Putamen (tissue), 1 donor: ENCODE results near the gene NRGN.

Experiments used
- DNase-seq: peaks from one replicate; pipeline ENCODE4 v3.0.0-alpha.2; 2016; ENCODE audit warnings: low spot score

Gene NRGN

GRCh38 chr11:124740277-124740882 is 638 bp downstream of the NRGN start:
- no peak for DNase-seq

DNA sequence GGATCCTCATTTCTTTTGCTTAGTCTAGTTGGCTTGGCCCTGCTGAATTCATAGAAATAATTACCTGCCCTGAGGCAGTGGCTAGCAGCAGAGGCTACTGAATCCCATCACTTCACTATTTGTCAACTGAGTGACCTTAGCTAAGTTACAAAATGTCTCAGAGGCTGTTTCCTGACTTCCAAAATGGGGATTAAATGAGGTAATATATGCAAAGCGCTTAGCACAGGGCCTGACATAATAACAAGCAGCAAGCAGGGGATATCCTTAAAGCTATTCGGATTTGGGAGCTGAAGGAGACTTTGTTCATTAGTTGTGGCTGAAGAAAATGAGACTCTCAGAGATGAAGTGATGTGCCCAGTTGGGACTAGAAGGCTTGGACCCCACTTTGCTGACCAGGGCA is 2.8 kb downstream of the NRGN start:
- no peak for DNase-seq

DNA sequence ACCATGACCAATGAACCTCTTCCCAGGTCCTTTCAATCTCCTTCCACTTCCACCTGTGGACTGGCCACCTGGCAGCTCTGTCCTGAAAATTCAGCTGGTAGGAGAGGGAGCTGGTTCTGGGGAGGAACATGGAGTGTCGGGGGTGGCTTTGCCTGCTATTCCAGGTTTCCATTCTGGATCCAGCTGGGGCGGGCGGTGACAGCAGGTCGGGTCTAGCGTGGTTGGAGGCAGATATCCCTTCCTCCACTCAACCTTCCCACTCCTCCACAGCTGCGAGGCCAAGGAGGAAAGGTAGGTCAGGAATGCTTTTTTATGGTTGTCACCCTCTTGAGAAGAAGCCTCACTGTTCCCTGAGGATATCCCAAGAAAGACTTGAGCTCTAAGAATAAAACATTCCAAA is 3.3 kb downstream of the NRGN start:
- no peak for DNase-seq

- no peak for DNase-seq
These were observed 5.6 kb downstream of the NRGN start for GRCh38 chr11:124745270-124745834.

DNA sequence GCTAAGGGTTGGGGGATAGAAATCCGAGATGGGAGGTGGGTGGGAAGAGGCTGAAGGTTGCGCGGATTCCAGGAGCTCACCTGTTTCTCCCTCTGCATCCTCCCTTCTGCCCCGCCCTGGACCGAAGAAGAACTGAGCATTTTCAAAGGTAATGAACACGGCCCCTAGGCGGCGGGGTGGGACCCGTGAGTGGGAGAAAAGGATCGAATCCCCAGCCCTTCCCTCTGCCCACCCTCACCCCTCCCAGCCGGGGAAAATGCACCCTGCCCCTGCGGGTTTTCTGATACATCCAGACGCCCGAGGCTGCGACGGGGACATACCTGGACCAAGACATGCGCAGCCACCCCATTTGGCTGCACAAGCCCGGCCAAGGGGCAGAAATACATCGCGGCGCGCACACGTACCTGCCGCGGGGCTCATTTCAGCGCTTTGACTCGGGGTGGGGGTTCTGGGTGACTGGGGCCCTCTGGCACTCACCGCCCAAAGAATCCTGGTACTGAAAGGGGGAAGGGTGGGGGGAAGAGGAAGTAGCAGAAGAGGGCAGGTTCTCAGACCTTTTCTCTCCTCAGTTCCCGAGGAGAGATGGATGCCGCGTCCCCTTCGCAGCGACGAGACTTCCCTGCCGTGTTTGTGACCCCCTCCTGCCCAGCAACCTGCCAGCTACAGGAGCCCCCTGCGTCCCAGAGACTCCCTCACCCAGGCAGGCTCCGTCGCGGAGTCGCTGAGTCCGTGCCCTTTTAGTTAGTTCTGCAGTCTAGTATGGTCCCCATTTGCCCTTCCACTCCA is 6.3 kb downstream of the NRGN start:
- no peak for DNase-seq

DNA sequence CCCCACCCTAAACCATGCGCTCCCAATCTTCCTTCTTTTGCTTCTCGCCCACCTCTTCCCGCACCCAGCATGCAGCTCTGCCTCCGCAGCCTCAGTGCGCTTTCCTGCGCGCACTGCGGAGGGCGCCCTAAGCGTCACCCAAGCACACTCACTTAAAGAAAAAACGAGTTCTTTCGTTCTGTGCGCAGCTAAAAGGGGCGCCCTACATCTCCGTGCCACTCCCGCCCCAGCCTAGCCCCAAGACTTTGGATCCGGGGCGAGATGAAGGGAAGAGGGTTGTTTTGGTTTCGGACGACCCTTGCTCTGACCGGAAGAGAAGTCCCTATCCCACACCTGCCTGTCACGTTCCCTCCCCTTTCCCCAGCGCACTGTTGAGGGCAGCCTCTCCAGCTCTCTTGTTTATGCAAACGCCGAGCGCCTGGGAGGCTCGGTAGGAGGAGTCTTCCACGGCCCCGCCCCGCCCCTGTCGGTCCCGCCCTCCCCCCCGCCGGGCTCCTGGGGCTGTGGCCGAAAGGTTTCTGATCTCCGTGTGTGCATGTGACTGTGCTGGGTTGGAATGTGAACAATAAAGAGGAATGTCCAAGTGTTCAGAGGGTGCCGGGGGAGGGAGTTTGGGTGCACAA is 7.0 kb downstream of the NRGN start:
- peak; percentile 73 for DNase-seq

- no peak for DNase-seq
These were observed 7.8 kb downstream of the NRGN start for GRCh38 chr11:124747406-124748099.

DNA sequence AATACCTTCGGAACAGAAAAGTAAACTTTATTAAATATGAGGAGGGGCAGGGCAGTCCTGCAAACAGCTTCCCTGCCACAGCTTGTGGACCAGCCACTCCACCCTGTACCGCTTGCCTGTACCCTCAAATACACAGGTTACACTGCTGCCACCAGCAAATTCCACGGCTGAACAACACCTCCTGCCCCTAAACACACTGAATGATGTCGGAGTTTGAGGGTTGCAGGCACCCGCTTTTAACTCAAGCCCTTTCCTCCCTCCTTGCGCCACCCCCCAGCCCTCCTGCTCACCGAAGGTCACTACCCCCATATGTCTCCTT is 8.3 kb downstream of the NRGN start:
- DNase-seq, result no peak

DNA sequence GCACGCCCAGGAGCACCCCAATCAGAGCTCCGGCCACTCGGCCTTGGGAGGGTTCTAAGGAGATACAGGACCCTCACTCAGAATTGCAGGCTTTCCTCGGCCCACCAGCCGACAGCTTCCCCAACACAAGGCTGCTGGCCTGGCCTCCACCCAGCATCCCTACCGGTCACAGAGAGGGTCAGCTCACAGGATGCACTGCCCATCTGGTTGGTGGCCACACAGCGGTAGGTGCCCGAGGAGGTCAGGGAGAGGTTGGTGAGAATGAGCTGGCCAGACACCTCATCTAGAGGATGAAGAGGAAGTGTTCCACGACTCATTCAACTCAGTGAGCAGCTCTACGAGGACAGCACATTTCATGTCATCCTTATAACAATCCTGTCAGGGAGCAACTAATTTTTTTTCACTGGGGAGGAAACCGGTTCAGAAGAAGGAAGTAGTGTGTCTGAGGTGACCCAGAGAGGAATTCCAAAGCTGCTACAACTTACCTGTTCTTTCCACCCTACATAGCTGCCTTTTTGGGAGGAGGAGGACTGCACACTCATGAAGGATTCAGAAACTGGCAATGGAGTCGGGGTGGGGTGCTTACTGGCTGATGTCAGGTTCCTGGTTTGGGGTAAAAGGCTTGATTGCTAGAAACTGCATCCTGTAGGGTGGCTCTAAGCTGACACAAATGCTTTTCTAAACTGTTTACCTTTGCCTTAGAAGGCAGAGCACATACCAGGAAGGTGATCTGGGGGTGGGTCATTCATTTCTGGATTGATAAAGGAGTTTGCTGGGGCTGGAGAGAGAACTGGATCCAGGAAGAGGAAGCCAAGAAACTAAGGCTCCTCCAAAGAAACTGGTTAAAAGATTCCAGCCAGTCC is 9.0 kb downstream of the NRGN start:
- DNase-seq, result no peak

DNA sequence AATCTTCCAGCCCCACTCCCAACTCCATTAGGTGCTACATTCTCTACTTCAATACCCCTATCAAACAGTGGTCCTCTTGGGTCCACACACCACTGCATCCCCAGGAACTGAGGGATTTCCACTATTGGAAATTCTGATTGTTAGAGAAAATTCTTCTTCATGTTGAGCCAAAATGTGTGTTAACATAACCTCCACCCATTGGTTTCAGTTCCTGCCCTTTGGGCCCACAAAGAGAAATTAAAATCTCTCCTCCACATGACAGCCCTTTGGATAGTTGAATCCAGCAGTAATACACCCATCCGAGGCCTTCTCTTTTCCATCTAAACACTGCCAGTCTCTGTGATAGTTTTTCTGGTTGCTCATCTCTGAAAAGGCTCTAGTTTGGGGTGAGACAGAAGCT is 10.2 kb downstream of the NRGN start:
- no peak for DNase-seq

DNA sequence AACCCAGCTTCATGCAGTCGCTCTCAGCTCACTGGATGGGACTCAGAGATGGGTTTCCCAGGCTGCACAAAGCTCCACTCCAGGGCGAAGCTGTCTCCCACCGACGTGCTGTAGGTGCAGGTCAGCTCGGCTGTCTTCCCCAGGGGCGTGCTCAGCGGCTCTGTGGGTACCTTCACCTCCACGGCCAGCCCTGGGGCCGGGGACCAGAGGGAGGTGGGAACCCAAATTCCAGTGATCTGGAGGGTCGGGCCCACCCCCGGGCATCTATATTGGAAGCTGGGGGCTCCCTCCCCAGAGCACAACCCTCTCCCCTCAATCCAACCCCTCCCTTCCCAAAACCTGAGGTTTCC is 11.6 kb downstream of the NRGN start:
- no peak for DNase-seq

DNA sequence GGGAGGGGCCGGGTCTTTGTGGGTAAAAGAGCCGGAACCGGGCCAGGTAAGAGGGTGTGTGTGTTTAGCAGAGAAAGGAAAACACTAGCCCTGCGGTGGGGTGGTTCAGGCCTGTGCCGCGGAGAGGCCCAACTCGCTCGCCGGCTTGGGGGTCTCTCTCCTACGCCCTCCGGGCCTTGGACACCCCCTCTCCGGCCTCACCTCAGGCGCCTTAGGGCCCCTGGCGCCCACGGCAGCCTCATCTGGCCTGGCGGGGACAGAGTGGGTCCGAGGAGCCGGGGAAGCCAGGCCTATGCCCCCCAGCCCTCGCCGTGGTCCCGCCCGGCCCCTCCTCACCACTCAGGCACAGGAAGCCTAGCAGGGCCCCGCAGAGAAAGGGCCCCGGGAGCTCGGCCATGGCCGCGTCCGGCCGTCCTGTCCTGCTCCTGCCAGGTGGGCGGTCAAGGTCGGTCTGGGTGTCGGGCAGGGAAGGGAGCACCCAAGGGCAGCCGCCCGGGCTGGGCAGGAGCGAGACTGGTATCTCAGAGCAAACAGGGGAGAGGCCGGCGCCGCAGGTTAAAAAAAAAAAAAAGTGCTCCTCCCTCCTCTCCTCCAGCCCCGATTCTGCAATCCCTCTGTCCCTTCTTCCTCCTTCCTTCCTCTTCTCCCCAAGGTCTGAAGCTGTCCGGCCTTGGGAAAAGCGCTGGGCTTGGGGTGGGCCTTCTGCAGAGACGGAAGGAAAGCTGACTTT is 12.2 kb downstream of the NRGN start, which contains the start of gene VSIG2:
Gene VSIG2 (minus strand): TSS at position 515 of the 730 bp plus-strand sequence. CDS start 118 bp downstream, at position 397.
- DNase-seq, result no peak

DNA sequence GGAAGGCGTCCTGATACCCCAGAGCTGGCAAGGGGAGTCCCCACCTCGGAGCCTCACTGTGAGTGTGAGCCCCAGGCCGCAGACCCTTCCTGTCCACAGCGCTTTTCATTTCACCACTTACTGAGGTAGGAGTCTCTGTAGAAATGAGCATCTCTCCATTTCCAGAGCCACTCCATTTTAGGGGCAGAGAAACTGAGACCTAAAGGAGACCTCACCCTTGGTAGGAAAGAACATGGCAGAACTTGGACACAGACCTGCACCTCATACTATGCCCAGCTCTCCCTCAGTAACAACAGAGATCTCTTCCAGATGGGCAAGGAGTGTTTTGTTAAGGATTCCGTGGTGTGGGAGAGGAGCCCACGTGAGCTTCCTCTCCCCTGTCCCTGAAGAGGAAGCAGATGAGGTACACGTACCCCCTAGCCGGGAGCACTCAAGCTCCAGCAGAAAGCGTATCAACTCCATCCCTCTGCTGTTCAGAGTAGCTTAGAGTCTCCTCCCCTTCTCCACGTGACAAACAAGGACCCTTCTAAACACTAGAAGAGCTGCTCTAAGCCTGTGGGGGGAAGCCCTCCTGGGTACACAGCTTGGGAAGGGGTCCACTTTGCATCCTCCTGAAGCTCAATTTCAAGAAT is 12.8 kb downstream of the NRGN start:
- no peak for DNase-seq

GRCh38 chr11:124753205-124753604 is 13.5 kb downstream of the NRGN start:
- DNase-seq, result no peak

- no peak for DNase-seq
These were observed 13.9 kb downstream of the NRGN start for GRCh38 chr11:124753624-124754023.

DNA sequence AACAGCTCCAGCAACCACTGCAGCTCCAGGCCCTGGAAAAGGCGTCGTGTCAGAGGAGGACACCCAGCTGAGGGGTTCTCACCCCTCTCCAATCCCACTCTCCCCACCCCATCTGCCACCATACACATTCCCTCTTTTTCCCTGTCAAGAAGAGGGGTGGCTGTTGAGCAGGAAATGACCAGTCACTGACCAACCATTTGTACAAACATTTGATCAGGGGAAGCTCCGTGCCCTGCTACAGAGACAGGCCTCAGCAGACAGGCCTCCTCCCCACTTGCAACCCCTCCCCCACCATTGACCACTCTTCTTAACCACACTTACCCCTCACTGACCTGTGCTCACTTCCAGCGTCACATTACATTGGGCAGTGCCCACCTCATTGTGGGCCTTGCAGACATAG is 14.6 kb downstream of the NRGN start:
- DNase-seq, result no peak

GRCh38 chr11:124754710-124755109 is 15.0 kb downstream of the NRGN start:
- DNase-seq, result no peak

DNA sequence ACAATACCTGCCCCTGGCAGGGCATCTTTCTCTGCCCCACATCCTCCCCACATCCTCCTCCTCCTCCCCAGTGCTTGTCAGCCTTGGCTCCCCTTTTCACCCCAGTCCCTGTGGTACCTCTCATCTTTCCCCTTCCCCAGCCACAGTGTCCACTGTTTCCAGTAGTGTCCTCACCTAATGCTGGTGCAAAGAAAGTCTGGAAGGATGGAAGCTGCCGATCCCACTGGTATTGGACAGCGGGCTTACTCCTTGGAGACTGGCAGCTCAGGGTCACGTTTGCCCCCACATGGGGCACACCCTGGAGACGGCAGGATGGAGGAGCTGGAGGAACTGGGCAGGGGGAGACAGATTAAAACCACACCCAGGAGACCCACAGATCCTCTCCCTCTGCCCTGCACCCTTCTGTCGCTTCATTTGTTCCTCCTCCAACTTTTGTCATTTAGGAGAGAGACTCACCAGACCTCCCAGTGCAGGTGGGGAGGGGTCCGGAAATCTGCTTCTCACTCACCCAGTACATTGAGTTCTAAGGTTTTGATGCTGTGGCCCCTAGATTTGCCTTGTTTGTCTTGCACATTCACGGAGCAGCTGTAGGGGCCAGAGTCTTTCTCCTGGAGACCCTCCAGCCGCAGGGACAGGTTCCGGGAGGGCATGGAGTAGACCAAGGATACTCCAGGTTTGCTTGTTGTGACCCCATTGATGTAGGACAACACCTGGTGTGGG is 16.5 kb downstream of the NRGN start:
- no peak for DNase-seq

DNA sequence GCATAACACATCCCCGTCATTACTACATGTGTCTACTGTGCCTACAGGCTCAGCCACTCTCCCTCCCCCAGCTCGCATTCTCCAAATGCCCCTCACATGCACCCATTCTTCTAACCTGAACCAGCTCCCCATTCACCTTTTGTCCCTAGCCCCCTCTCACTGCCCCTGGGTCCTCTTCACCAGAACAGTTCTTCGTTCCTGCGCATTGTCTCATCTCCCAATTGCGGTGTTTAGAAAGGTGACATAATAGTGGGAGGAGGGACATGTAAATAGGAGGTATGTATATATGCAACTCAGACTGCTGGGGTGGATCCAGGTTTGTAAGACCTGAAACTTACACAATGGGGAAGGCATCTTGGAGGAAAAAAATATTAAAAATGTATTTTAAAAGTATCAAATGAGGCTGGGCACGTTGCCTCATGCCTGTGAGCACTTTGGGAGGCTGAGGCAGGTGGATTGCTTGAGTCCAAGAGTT is 17.0 kb downstream of the NRGN start:
- no peak for DNase-seq

- DNase-seq, result no peak
These were observed 17.6 kb downstream of the NRGN start for GRCh38 chr11:124757320-124757719.
